Psoas muscle (tissue), 8 donors: ENCODE measurements around the gene DAO. TPM values are rescaled to one million over a fixed set of nuclear protein-coding genes. Genes with fewer than 3 reads are reported as not detected.

Experiments used
- ATAC-seq, 4 donors: fragments of 200-7000 bp; cut with Tn5 transposase; one replicate each; pipeline ENCODE4 v1.9.1; 2020; ENCODE audit warnings: moderate library complexity in 3 of 4, mild to moderate bottlenecking in 2 of 4
- DNase-seq, 2 donors: peaks; one replicate each; pipeline ENCODE4 v3.0.0-alpha.2; 2020
- H3K27ac ChIP-seq: fragments of 200-600 bp; one replicate; pipeline ENCODE4 v1.8.0; 2022
- H3K27me3 ChIP-seq, 3 donors: fragments of 200-600 bp in 1 of 3; one replicate each; pipeline versions ENCODE4 v1.6.1 to v1.8.0; 2013 to 2022; ENCODE audit warnings: low read length in 2 of 3, mild to moderate bottlenecking in 2 of 3, moderate library complexity in 1 of 3; ENCODE audit not compliant: insufficient read depth in 3 of 3
- H3K36me3 ChIP-seq, 2 donors: fragments of 200-600 bp in 1 of 2; one replicate each; pipeline versions ENCODE4 v1.6.1 to v1.8.0; 2013 to 2022; ENCODE audit warnings: low read depth in 1 of 2, mild to moderate bottlenecking in 1 of 2, moderate library complexity in 1 of 2; ENCODE audit not compliant: insufficient read depth in 1 of 2
- H3K4me1 ChIP-seq: fragments of 200-600 bp; one replicate; pipeline ENCODE4 v1.8.0; 2022
- H3K4me3 ChIP-seq: fragments of 200-600 bp; one replicate; pipeline ENCODE4 v1.8.0; 2022; ENCODE audit warnings: mild to moderate bottlenecking
- H3K9me3 ChIP-seq: fragments of 200-600 bp; one replicate; pipeline ENCODE4 v1.8.0; 2022
- CTCF ChIP-seq: fragments of 200-600 bp; IDR thresholded peaks from one replicate; pipeline ENCODE4 v1.8.0; 2022; ENCODE audit warnings: antibody characterized with exemption
- WGBS, 3 donors: extraction: QIAGEN DNeasy Blood & Tissue Kit; methylation state at CpG; one replicate each; pipeline versions ENCODE4 v1.1.6 to v1.1.7; 2013; 5-methylcytosine and 5-hydroxymethylcytosine counted together
- intact Hi-C, 2 donors: fragments of 100-400 bp; cut with DNase I; formaldehyde crosslinking; loops; one replicate each; pipeline versions ENCODE4 v1.11.0 to v1.14.2; 2022
- long read RNA-seq, 2 donors: library from polyadenylated mRNA; unstranded; transcript quantifications; one replicate each; pipeline ENCODE4 v2.0.0, GENCODE V29; 2021
- polyA plus RNA-seq, 3 donors: library from polyadenylated mRNA; stranded (reverse); fragments of 200-250 nt; gene quantifications; one replicate each; pipeline ENCODE4 v1.2.3, GENCODE V29; 2013
- total RNA-seq, 4 donors: library from RNA; stranded (reverse); fragmentation: NEBNext Ultra II Directional in 2 of 4; extraction: Animal tissue kit (Norgen Biotek cat#: 25700) in 2 of 4; gene quantifications; one replicate each; pipeline versions ENCODE4 v1.2.1 to v1.2.4, GENCODE V29; 2021 to 2023
- donor health status: healthy with polysubstance abuse.
- donor health status: DM: no; HTN: no; CAD: no; lungs with moderate emphysema.
- donor health status: Bipolar disorder and iron deficiency.
- donor health status: healthy.
- donor health status: DM: yes; HTN: yes; CAD: no.
- donor health status: DM: no; HTN: no; CAD: no.
- donor health status: DM: no; HTN: no; CAD: no.
- donor health status: DM: yes; HTN: yes; CAD: no.

The DAO gene
- not detected for total RNA-seq
- not detected for polyA plus RNA-seq
- long read RNA-seq, donor 1, result 0 reads
- long read RNA-seq, donor 2, result 0 reads

GRCh38 chr12:108879615-108880254 lies at the start of gene DAO:
Gene DAO, plus strand, starts transcription at chr12:108880092. Its CDS starts 4,915 bp downstream, at chr12:108885007.
- DNase-seq (no peak), ATAC-seq (no peak)
- Histone ChIP-seq H3K36me3 (no peaks in the 10 kb centered on the region), H3K9me3 (no peaks in the 10 kb centered on the region), H3K4me3 (no peak within 1 kb of the TSS), H3K4me1 (no peaks in the 10 kb centered on the region), H3K27ac (no peak within 1 kb of the TSS), H3K27me3 (no peaks in the 10 kb centered on the region)
- 61 to 66% (median 63%) methylated on average over 14 to 16 of the region's 16 CpGs for WGBS, 3 donors
- intact Hi-C loops, result loop anchor here in 1 of 2 donors (5.0 kb wide), 1 partner anchor 68 kb away; no protein-coding TSS in a partner anchor
- TF ChIP-seq CTCF, result no peak

GRCh38 chr12:108831309-108831991 lies 48.4 kb upstream of the DAO start:
- WGBS, 3 donors, result 85 to 87% (median 87%) methylated on average over 11 of the region's 11 CpGs
- H3K36me3 ChIP-seq, result peaks cover 0 to 58% of the 10 kb centered on the region in 2 donors
- peak overlapping the region; percentile 92 for H3K27ac ChIP-seq
- no peak for TF ChIP-seq CTCF
- H3K4me3 ChIP-seq, result no peak overlapping the region
- H3K27me3 ChIP-seq, result no peaks in the 10 kb centered on the region
- no peak for ATAC-seq
- no peak for DNase-seq
- H3K9me3 ChIP-seq, result no peaks in the 10 kb centered on the region
- H3K4me1 ChIP-seq, result peaks cover 81% of the 10 kb centered on the region
- intact Hi-C loops, result no loop called here

GRCh38 chr12:108832208-108832607 lies 47.7 kb upstream of the DAO start:
- intact Hi-C loops, result no loop called here
- Histone ChIP-seq H3K4me3 (no peak overlapping the region), H3K27me3 (no peaks in the 10 kb centered on the region), H3K9me3 (no peaks in the 10 kb centered on the region), H3K4me1 (peaks cover 81% of the 10 kb centered on the region), H3K36me3 (peaks cover 0 to 58% of the 10 kb centered on the region in 2 donors), H3K27ac (peak overlapping the region; percentile 92)
- WGBS, 3 donors, result 78 to 83% (median 79%) methylated on average over 6 of the region's 6 CpGs
- no peak for ATAC-seq
- no peak for TF ChIP-seq CTCF
- DNase-seq, result no peak

- intact Hi-C loops, result no loop called here
- no peak for DNase-seq
- Histone ChIP-seq H3K36me3 (peaks cover 0 to 55% of the 10 kb centered on the region in 2 donors), H3K27me3 (no peaks in the 10 kb centered on the region), H3K9me3 (no peaks in the 10 kb centered on the region), H3K4me1 (peaks cover 81% of the 10 kb centered on the region), H3K4me3 (peak overlapping the region; percentile 9), H3K27ac (peak overlapping the region; percentile 92)
- TF ChIP-seq CTCF, result no peak
- WGBS, 3 donors, result 11 to 20% (median 19%) methylated on average over 10 of the region's 10 CpGs
- ATAC-seq, result peak; percentile 54 to 63 (median 58)
Measured at GRCh38 chr12:108832730-108833354, 47.0 kb upstream of the DAO start.
